NOMO-1 (cell line): Measurements from ENCODE around the gene RBBP5.

ENCODE experiments used
- DNase-seq, 2 experiments: peaks; one replicate each; lab custom pipeline; 2025; ENCODE audit not compliant: unreplicated experiment in 2 of 2; lab: John Stamatoyannopoulos, UW

RBBP5 gene

GRCh38 chr1:205059660-205060059, 62.1 kb downstream of the RBBP5 start:
- no peak for DNase-seq

DNA sequence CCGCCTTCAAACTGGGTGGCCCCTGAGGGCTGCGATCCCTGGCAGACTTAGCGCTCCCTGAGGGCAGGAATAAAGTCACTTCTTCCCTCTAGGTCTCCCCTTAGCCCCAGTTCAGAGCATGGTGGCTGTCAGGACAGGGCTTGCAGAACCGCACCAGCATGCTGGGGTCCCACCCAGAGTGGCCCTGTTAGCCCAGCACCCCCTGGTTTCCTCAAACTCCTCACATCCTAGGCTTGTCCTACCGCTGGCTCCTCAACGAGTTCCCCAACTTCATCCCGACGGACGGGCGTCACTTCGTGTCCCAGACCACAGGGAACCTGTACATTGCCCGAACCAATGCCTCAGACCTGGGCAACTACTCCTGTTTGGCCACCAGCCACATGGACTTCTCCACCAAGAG, 62.9 kb downstream of the RBBP5 start:
- DNase-seq, result no peak

DNA sequence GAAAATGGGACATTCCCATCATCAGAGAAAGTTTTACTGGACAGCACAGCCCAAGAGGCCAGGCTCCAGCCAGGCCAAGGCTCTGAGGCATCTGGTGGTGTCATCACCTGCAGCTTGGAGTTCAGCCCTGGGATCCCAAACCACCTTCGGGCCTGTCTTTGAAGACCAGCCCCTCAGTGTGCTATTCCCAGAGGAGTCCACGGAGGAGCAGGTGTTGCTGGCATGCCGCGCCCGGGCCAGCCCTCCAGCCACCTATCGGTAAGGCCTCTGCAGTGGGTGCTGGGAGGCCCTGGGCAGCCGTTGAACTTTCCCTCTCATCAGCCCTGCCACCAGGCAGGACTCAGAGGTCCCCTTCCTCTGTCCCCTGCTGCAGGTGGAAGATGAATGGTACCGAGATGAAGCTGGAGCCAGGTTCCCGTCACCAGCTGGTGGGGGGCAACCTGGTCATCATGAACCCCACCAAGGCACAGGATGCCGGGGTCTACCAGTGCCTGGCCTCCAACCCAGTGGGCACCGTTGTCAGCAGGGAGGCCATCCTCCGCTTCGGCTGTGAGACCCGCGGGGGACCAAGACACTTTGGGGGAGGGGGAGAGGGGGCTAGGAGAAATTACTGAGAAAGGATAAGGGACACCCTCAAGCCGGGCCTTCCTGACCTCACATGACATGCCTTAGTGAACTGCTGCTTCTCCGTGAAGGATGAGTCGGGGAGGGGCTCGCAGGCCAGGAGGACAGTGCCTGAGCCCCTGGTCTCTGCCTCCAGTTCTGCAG, 63.8 kb downstream of the RBBP5 start:
- DNase-seq, result no peak

DNA sequence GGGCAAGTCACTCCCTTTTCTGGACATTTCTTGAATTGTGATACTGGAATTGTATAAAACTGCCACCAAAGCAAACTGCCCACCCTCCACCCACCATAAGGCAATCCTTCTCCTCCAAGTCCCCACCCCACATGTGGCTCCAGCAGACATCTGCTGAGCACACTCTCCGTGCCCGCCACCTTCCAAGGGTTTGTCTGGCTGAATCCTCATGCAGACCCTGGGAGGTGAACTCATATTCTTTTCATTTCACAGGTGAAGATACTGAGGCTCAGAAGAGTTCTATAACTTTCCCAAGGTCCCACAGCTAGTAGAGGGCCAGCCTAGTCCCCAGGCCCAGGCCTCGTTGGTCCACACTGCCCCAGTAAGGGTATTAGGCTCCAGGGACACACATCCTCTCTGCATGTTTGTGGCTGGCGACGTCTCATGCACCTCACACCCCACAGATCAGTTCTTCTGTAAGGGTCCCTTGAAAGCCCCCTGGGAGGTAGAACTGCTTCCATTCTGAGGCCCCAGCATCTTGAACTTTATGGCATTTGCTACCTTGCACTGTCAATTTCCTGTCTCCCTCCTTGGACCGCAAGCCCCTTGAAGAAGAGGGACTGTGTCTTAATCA, 64.7 kb downstream of the RBBP5 start:
- no peak for DNase-seq

DNA sequence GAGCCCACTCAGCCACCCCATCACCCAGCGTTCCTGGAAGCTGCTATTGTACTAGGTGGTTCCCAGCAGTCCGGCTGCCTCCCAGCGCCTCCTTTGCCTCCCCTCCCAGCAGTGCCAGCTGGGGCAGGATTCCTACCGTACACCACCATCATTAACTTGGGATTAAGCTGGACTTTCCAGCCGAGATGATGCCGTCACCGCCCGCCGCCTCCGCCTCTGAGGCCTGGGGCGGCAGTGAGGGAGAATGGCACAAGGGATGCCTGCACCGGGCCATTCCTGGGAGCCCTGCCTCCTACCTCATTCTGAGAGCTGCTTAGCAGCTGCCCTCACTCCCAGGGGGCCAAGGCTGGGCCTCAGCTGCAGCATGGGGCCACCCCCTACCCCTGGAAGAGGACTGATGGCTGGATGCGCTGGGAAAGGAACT, 65.6 kb downstream of the RBBP5 start:
- no peak for DNase-seq

DNA sequence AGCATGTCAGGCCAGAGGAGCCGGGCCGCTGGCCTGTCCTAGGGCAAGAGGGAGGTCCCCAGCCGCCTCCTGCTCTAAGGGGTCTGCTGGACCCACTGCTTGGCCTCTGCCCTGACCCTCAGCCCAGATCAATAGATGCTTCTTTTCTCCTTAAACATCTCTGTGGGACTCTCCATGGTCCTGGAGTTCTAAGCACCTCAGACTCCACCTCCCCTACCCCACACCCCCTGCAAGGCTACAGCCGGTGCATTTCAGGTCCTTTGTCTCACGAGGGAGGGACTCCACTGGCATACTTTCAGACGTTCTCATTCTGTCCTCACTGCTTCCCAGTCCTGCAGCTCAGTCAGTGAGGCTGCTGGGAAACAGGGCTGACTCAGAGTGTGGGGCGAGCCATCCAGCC, 67.8 kb downstream of the RBBP5 start:
- no peak for DNase-seq

DNA sequence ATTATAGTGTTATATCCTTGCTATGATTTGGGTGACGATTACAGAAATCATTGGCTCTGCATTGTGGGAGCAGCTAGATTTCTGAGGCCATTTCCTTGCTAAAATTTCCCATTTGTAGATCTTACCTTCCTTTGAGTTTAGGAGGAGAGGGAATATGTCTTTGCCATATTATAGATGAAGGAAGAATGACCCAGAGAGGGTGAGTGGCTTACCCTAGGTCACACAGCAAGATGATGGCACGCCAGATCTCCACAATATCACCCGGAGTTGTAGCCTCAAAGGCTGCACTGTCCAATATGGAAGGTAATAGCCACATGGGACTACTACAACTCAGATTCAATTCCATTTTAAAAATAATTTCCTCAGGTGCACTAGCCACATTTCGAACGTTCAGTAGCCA, 68.5 kb downstream of the RBBP5 start:
- no peak for DNase-seq

- DNase-seq, result no peak
Observed at GRCh38 chr1:205052690-205053089, 69.1 kb downstream of the RBBP5 start.

DNA sequence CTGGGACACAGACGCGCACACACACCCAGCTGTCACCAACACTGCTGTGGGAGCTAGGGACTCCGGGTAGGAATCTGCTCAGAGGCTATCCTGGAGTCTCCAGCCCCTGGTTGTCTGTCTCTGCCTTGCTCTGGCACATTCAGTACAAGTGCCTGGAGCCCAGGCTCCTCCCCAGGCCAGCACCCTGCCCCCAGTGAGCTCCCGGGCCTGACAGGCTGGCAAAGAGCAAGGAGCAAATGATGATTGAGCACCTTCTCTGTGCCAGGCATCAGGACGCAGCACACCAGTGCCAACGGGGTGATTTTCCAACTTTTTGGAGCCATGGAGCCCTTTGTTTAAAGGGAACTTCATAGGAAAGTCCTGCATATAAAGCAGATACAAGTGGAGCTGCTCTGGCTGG, 72.3 kb downstream of the RBBP5 start:
- DNase-seq, result no peak

DNA sequence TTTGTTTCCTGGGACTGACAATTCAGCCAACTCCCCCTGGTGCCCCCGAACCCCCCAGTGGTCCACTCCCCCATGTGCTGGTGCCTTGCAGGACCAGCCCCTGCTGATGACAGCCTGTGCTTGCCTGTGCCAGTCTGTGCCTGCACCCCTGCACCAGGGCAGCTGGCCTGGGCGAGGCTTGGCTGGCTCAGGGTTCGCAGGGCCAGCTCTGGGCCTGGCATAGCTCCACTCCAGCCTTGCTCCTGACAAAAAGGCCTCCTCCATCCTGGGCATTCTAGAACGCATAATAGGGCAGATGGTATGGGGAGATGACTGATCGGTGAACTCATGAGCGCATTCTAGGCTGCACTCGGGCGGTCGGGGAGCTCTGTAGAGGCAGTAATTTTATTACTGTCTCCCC, 73.4 kb downstream of the RBBP5 start:
- DNase-seq, result no peak

GRCh38 chr1:205047764-205048231, 74.0 kb downstream of the RBBP5 start:
- no peak for DNase-seq

GRCh38 chr1:205046870-205047269, 74.9 kb downstream of the RBBP5 start:
- DNase-seq, result no peak

GRCh38 chr1:205045146-205045545, 76.6 kb downstream of the RBBP5 start:
- no peak for DNase-seq

DNA sequence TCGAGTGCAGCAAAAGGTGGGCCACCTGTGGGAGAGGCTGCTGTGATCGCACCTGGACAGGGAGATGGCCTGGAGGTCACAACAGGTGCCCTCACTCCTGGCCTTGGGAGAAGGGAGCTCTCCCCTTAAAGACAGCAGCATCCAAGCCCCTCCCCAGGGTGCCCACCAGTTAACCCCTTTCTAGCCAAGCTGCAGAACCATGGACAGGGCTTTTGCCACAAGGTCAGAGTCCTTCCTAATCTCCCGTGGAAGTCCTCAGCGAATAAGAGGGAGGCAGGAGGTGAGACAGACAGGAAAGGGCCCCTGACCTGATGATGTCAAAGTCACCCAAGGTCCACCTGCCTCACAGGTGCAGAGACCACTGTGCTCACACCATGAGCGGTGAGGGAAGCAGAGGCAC, 77.0 kb downstream of the RBBP5 start:
- DNase-seq, result no peak

GRCh38 chr1:205043866-205044265, 77.9 kb downstream of the RBBP5 start:
- no peak for DNase-seq

DNA sequence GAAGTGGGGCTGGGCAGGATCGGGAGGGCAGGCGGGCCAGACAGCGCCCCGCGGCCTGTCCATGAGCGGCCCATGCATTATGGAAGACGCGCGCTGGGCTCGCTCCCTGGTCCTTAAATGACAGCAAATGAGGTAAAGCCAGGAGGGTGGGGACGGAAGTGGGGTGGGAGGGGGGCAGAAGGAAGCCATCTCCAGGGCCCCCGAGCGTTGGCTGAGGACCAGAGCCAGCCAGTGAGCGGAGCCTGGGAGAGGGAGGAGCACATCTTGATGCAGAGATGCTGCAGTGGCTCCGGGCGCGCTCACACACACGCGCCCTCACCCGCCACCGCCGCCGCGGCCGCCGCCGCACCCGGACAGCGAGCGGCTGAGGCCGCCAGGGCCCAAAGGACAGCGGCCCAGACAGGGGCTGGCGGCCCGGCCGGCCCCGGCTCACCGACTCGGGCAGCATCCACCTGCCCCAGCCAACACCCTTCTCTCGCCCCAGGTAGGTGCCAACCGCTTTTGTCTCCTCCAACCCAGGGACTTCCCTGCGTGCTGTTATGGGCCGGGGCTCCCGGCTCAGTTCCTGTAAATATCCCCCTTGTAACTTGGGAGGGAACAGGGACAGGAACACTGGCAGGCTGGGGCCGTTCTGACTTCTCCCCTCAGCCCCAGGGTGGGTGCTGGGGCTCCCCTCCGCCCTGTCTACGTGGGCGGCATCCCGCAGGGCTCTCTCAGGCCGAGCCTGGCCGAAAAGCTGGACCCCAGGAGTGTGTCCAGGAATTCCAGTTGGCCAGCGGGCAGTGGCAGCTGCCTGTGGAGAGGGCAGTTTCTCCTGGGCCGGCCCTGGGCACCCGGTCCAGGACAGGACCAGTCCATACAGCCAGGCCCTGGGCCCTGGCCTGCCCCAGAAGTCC, 78.6 kb downstream of the RBBP5 start, which contains the start of gene CNTN2:
Gene CNTN2 (plus strand): TSS at position 302 of the 896 bp plus-strand sequence. CDS start 9,974 bp downstream, outside the sequence.
- no peak for DNase-seq

DNA sequence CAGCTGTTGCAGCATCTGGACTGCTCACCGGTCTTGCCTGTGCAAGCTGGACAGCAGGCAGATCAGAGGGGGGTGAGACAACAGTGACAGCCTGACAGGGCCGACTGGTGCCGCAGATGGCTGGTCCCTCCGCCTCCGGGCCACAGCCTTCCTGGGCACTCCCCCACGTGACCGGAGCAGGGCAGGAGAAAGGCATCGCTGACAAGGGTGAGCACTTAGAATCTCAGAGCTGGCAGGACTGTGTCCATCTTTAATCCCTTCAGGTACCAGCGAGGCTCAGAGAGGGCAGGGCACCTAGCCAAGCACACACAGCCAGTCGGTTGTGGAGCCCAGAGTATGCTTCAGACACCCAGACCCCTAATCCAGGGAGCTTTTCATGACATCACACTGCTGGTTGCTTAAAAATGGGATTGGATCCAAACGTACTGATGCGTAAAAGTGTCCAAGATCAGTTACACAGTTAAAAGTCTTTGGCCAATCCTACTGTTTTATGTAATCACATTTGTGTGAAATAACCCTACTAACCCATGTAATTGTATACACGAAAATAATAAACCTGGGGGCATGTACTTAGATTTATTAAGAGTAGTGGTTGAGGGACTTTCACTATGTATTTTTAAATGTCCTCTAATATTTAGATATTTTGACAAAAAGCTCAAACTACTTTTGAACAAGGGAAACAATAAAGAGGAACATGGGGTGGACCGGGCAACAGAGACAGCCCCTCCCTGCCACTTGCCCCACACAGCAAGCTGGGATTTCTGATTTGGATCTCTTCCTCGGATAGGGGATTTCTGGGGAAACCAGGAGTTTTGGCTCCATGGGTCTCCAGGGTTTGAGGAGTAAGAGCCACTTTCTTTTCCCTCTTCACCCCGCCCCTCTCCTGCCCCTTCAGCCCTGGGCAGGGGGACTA, 79.5 kb downstream of the RBBP5 start:
- DNase-seq, result no peak

DNA sequence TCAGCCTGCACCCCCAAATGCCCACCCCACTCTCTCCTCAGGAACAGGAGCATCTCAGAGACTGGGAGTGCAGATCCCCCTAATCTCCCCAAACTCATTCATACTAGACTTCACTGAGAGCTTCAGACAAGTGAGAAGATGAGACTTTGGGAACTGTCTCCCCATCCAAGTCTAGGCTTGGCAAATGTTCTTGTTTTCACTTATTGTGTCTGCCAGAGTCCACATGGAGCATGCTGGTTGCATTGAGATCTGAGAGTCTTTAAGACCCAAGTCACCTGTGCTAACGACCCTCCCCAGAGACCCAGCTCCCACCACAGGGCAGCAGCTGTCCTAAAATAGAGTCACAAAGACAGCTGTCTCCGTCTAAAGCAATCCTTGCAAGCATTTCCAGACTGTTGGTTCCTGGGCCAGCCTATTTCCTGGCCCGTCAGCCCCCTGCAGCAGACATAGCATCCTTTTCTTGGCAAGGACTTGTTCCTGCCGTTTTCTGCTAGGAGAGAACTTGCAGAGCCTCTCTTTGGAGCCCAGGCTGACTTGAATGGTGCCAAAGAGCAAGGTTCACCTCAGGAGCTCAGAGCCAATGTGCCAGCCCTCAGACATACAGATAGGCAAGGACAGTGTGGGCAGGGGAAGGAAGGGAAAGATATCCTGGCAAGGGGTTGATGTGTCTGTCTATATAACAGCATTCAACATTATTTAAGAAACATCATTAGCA, 80.6 kb downstream of the RBBP5 start:
- no peak for DNase-seq

GRCh38 chr1:205038132-205038786, 83.5 kb downstream of the RBBP5 start:
- DNase-seq, result no peak
